GM12891 (cell line): ENCODE measurements around the gene GNG3.

Experiments
- POLR2A ChIP-seq: IDR thresholded peaks from 2 replicates; pipeline ENCODE4 v1.6.1; 2011; ENCODE audit warnings: low read depth, low read length, control low read depth
- POLR2AphosphoS5 ChIP-seq: IDR thresholded peaks from 2 replicates; pipeline ENCODE4 v1.6.1; 2011; ENCODE audit warnings: low read depth, low read length, control low read depth
- POU2F2 ChIP-seq: IDR thresholded peaks from 2 replicates; pipeline ENCODE4 v1.6.1; 2011; ENCODE audit warnings: low read depth, mild to moderate bottlenecking, control low read depth, low read length, moderate library complexity
- TAF1 ChIP-seq: IDR thresholded peaks from 2 replicates; pipeline ENCODE4 v1.6.1; 2011; ENCODE audit warnings: low read depth, low read length, control low read depth

- TF ChIP-seq POLR2A (no peak), TAF1 (no peak), POLR2AphosphoS5 (no peak), POU2F2 (no peak)
These were observed 40.1 kb downstream of the GNG3 start for GRCh38 chr11:62747475-62748160.
